Measurements from ENCODE around the gene CFAP299. TPM values are rescaled to one million over a fixed set of nuclear protein-coding genes. Genes with fewer than 3 reads are reported as not detected.

Gene CFAP299
- total and polyA plus RNA-seq, 2 of the 8 experiments (the other 6 are each of a cell fraction or from before 2014, with no cell fraction given): not detected

- TF ChIP-seq CHD7 (IDR thresholded peaks at IDR 0.05; ENCODE audit: insufficient replicate concordance, low read length) (no peak), JUND (IDR thresholded peaks at IDR 0.05; ENCODE audit: low read length) (no peak), BRCA1 (IDR thresholded peaks at IDR 0.05; ENCODE audit: low read depth, low read length) (no peak), BACH1 (IDR thresholded peaks at IDR 0.05; ENCODE audit: low read length) (no peak)
These were observed 172.0 kb downstream of the CFAP299 start (continued) for GRCh38 chr4:80507507-80507906.
